H1 (cell line): Measurements from ENCODE around the gene SLC4A1. TPM values are rescaled to one million over a fixed set of nuclear protein-coding genes. Genes with fewer than 3 reads are reported as not detected.
A peak's percentile ranks its signal among the peaks of the same experiment; 100 is the strongest.

Experiments
- CTCF ChIA-PET: fragments of 300-600 bp; sonication (Branson Sonifier 250); formaldehyde crosslinking; loops from one replicate; lab custom pipeline; 2021; ENCODE audit not compliant: partially characterized antibody; lab: Charles Lee
- POLR2A ChIA-PET: fragments of 300-600 bp; sonication (Branson Sonifier 250); formaldehyde crosslinking; loops from one replicate; lab custom pipeline; 2021; ENCODE audit warnings: inconsistent platforms; ENCODE audit not compliant: partially characterized antibody; lab: Charles Lee
- DNase-seq, 2 experiments: peaks; one replicate each; pipeline versions ENCODE4 v3.0.0 to v3.0.0-alpha.2; 2010 to 2022; ENCODE audit warnings: low spot score in 2 of 2, low read depth in 1 of 2, mixed read lengths in 1 of 2
- FAIRE-seq: peaks from 2 replicates; lab custom pipeline; 2011; peaks lifted over from hg19 to GRCh38; lab: Jason Lieb, UNC
- H2AFZ ChIP-seq: 2 replicates; pipeline ENCODE4 v1.8.1; 2012; ENCODE audit warnings: low read length, inconsistent platforms
- H2AK5ac ChIP-seq: 2 replicates; pipeline ENCODE4 v1.6.1; 2013; ENCODE audit warnings: low read depth, low read length
- H2BK120ac ChIP-seq: replicated peaks from 2 replicates; pipeline ENCODE3; 2013; ENCODE audit warnings: low read depth, low read length, inconsistent platforms
- H2BK12ac ChIP-seq: 2 replicates; pipeline ENCODE4 v1.6.1; 2013; ENCODE audit warnings: low read depth, low read length
- H2BK15ac ChIP-seq: 2 replicates; pipeline ENCODE4 v1.6.1; 2013; ENCODE audit warnings: low read length
- H2BK20ac ChIP-seq: 2 replicates; pipeline ENCODE4 v1.6.1; 2013; ENCODE audit warnings: low read length
- H2BK5ac ChIP-seq: 2 replicates; pipeline ENCODE4 v1.6.1; 2013; ENCODE audit warnings: low read depth, low read length
- H3K14ac ChIP-seq: 2 replicates; pipeline ENCODE4 v1.6.1; 2013; ENCODE audit warnings: inconsistent platforms; ENCODE audit not compliant: insufficient read length
- H3K18ac ChIP-seq: 2 replicates; pipeline ENCODE4 v1.6.1; 2013; ENCODE audit warnings: low read length; ENCODE audit errors: extremely low read depth
- H3K23ac ChIP-seq: 2 replicates; pipeline ENCODE4 v1.6.1; 2013; ENCODE audit warnings: inconsistent platforms; ENCODE audit not compliant: insufficient read length
- H3K23me2 ChIP-seq: 2 replicates; pipeline ENCODE4 v1.6.1; 2013; ENCODE audit warnings: low read depth, low read length
- H3K27ac ChIP-seq: 2 replicates; pipeline ENCODE4 v1.6.1; 2011; ENCODE audit warnings: low read depth, low read length, inconsistent platforms
- H3K27me3 ChIP-seq, 4 experiments: replicated peaks in 1 of 4; 1 replicate in 1 of 4; 2 replicates in 3 of 4; pipeline versions ENCODE4 v1.6.1 to v1.8.1; 2011 to 2013; ENCODE audit warnings: low read length in 3 of 4, mild to moderate bottlenecking in 3 of 4, inconsistent platforms in 2 of 4, mixed read lengths in 2 of 4, moderate library complexity in 1 of 4; ENCODE audit not compliant: control insufficient read depth in 3 of 4, insufficient read depth in 3 of 4; ENCODE audit errors: extremely low read depth in 1 of 4
- H3K36me3 ChIP-seq, 4 experiments: 2 replicates each; pipeline versions ENCODE4 v1.6.1 to v1.8.1; 2011 to 2013; ENCODE audit warnings: mild to moderate bottlenecking in 4 of 4, low read length in 3 of 4, moderate library complexity in 2 of 4, control low read depth in 1 of 4, inconsistent platforms in 1 of 4; ENCODE audit not compliant: insufficient read depth in 4 of 4, control insufficient read depth in 2 of 4
- H3K4ac ChIP-seq: replicated peaks from 2 replicates; pipeline ENCODE3; 2013; ENCODE audit warnings: low read length, low read depth, mixed read lengths, inconsistent platforms; ENCODE audit not compliant: insufficient read length
- H3K4me1 ChIP-seq, 4 experiments: replicated peaks in 1 of 4; 1 replicate in 1 of 4; 2 replicates in 3 of 4; pipeline versions ENCODE4 v1.6.1 to v1.8.1; 2011 to 2013; ENCODE audit warnings: low read length in 3 of 4, inconsistent platforms in 2 of 4, mixed read lengths in 1 of 4; ENCODE audit not compliant: insufficient read depth in 4 of 4, control insufficient read depth in 3 of 4
- H3K4me2 ChIP-seq, 2 experiments: 2 replicates each; pipeline versions ENCODE4 v1.6.1 to v1.8.1; 2011 to 2013; ENCODE audit warnings: low read depth in 2 of 2, low read length in 2 of 2, control low read depth in 1 of 2, inconsistent platforms in 1 of 2, mild to moderate bottlenecking in 1 of 2; ENCODE audit not compliant: insufficient read depth in 1 of 2
- H3K4me3 ChIP-seq, 4 experiments: fragments of 200-600, 300-600 bp in 1 of 4; sonication (generic), shearing (Covaris generic), sonication (Bioruptor Twin) in 1 of 4; 2 replicates each; pipeline versions ENCODE4 v1.5.1 to v1.8.1; 2011 to 2016; ENCODE audit warnings: low read length in 4 of 4, low read depth in 3 of 4, control low read depth in 2 of 4, inconsistent platforms in 2 of 4, mild to moderate bottlenecking in 2 of 4, mixed read lengths in 1 of 4, moderate library complexity in 1 of 4; ENCODE audit not compliant: insufficient read depth in 2 of 4; ENCODE audit errors: extremely low read depth in 1 of 4
- H3K56ac ChIP-seq: replicated peaks from 2 replicates; pipeline ENCODE3; 2013; ENCODE audit warnings: low read depth, mild to moderate bottlenecking, mixed read lengths, low read length, inconsistent platforms; ENCODE audit not compliant: insufficient read length
- H3K79me1 ChIP-seq: 2 replicates; pipeline ENCODE4 v1.6.1; 2013; ENCODE audit warnings: low read depth, low read length, control low read depth
- H3K79me2 ChIP-seq, 2 experiments: 2 replicates each; pipeline versions ENCODE4 v1.6.1 to v1.8.1; 2012 to 2013; ENCODE audit warnings: low read length in 2 of 2, mild to moderate bottlenecking in 2 of 2, inconsistent platforms in 1 of 2; ENCODE audit not compliant: insufficient read depth in 2 of 2, control insufficient read depth in 1 of 2
- H3K9ac ChIP-seq, 4 experiments: replicated peaks in 1 of 4; 1 replicate in 1 of 4; 2 replicates in 3 of 4; pipeline versions ENCODE4 v1.6.1 to v1.8.1; 2011 to 2013; ENCODE audit warnings: low read depth in 3 of 4, low read length in 3 of 4, control low read depth in 2 of 4, mild to moderate bottlenecking in 2 of 4, moderate library complexity in 2 of 4, inconsistent platforms in 1 of 4; ENCODE audit errors: extremely low read depth in 1 of 4
- H3K9me3 ChIP-seq, 2 experiments: 2 replicates each; pipeline versions ENCODE4 v1.6.1 to v1.8.1; 2012 to 2013; ENCODE audit warnings: mild to moderate bottlenecking in 2 of 2, moderate library complexity in 2 of 2, control low read depth in 1 of 2, inconsistent platforms in 1 of 2, low read depth in 1 of 2, low read length in 1 of 2, mixed read lengths in 1 of 2; ENCODE audit not compliant: insufficient read depth in 2 of 2
- H4K20me1 ChIP-seq, 2 experiments: replicated peaks in 1 of 2; 2 replicates each; pipeline versions ENCODE3 to v1.8.1; 2011 to 2013; ENCODE audit warnings: inconsistent platforms in 2 of 2, low read length in 2 of 2, mild to moderate bottlenecking in 1 of 2; ENCODE audit not compliant: insufficient read depth in 2 of 2, control insufficient read depth in 1 of 2
- H4K5ac ChIP-seq: 2 replicates; pipeline ENCODE4 v1.6.1; 2013; ENCODE audit warnings: low read length, low read depth, mixed read lengths, inconsistent platforms; ENCODE audit not compliant: insufficient read length
- H4K8ac ChIP-seq: 2 replicates; pipeline ENCODE4 v1.8.0; 2013; ENCODE audit warnings: mild to moderate bottlenecking, moderate library complexity, low read length, inconsistent platforms; ENCODE audit not compliant: insufficient read depth; ENCODE audit errors: extremely low read depth
- H4K91ac ChIP-seq: replicated peaks from 2 replicates; pipeline ENCODE3; 2013; ENCODE audit warnings: low read length, mixed read lengths, inconsistent platforms; ENCODE audit not compliant: insufficient read length
- CTCF ChIP-seq, 3 experiments: IDR thresholded peaks; 1 replicate in 2 of 3; 2 replicates in 1 of 3; pipeline versions ENCODE4 v1.5.1 to v1.6.1; 2011; ENCODE audit warnings: low read length in 3 of 3, mild to moderate bottlenecking in 3 of 3, inconsistent platforms in 2 of 3, low read depth in 1 of 3, moderate library complexity in 1 of 3; ENCODE audit not compliant: insufficient read depth in 1 of 3; ENCODE audit errors: control extremely low read depth in 1 of 3
- EGR1 ChIP-seq: IDR thresholded peaks from 2 replicates; pipeline ENCODE4 v1.6.1; 2011; ENCODE audit warnings: low read depth, low read length, borderline replicate concordance
- RBBP5 ChIP-seq: IDR thresholded peaks from 2 replicates; pipeline ENCODE4 v1.7.1; 2012; ENCODE audit warnings: low read depth, mild to moderate bottlenecking, inconsistent platforms, low read length, moderate library complexity, borderline replicate concordance
- TAF7 ChIP-seq: optimal IDR thresholded peaks from 2 replicates; pipeline ENCODE3; 2011; ENCODE audit warnings: low read depth, mild to moderate bottlenecking, inconsistent platforms, low read length, moderate library complexity, borderline replicate concordance
- TBP ChIP-seq: IDR thresholded peaks from 2 replicates; pipeline ENCODE4 v1.6.1; 2011; ENCODE audit warnings: low read depth, low read length, improper control_type of control experiment
- WGBS, 2 experiments: shearing (Covaris generic) in 1 of 2; methylation state at CpG; one replicate each; pipeline versions ENCODE4 v1.1.6 to v1.1.7; 2013 to 2015; ENCODE audit warnings: low lambda C conversion rate in 2 of 2, mixed read lengths in 2 of 2, inconsistent platforms in 1 of 2, low coverage in 1 of 2, missing lambda C conversion rate in 1 of 2; ENCODE audit not compliant: insufficient replicate concordance in 2 of 2, insufficient coverage in 1 of 2, insufficient read length in 1 of 2; ENCODE audit errors: extremely low coverage in 1 of 2, missing lambda C conversion rate in 1 of 2; 5-methylcytosine and 5-hydroxymethylcytosine counted together
- polyA plus RNA-seq, 7 experiments: library from polyadenylated mRNA; depleted of rRNA in 3 of 7; stranded (reverse) in 5 of 7; unstranded in 2 of 7; fragments of >200 nt in 5 of 7; fragments of 200-250 nt in 2 of 7; gene quantifications; 1 replicate in 5 of 7; 2 replicates in 1 of 7; 4 replicates in 1 of 7; pipeline versions ENCODE4 v1.2.1 to v1.2.3, GENCODE V29; 2011 to 2013; ENCODE audit warnings: missing spikeins in 2 of 7, mixed read lengths in 2 of 7
- total RNA-seq: library from RNA; stranded (reverse); fragmentation: NEBNext Ultra II Directional; extraction: Animal tissue kit (Norgen Biotek cat#: 25700); gene quantifications from 2 replicates; pipeline ENCODE4 v1.2.1, GENCODE V29; 2021

SLC4A1 gene
- total and polyA plus RNA-seq, 2 of the 8 experiments (the other 6 are each of a cell fraction or from before 2014, with no cell fraction given), result 0.08 TPM; not detected in 1

- Histone ChIP-seq H3K14ac (no peak within 1 kb of the TSS), H3K27ac (peak within 1 kb of the TSS; percentile 92), H4K20me1 (peaks cover 0 to 7% of the 10 kb centered on the region in 2 experiments), H2BK20ac (no peak within 1 kb of the TSS), H3K18ac (peak within 1 kb of the TSS; percentile 97), H3K9ac (peak within 1 kb of the TSS; percentile 67 to 96 (median 93)), H3K4ac (no peak within 1 kb of the TSS), H3K23ac (no peak within 1 kb of the TSS), H2BK5ac (peak within 1 kb of the TSS; percentile 90; the same call in 1 of the 2 replicates), H3K36me3 (peaks cover 18 to 25% (median 21%) of the 10 kb centered on the region in 4 experiments; a peak in 7 of 8 replicates), H3K79me1 (peaks cover 9% of the 10 kb centered on the region), H3K79me2 (peaks cover 11 to 23% of the 10 kb centered on the region in 2 experiments), H2AFZ (no peak within 1 kb of the TSS), H4K5ac (peak within 1 kb of the TSS; percentile 85), H2BK12ac (no peak within 1 kb of the TSS), H3K4me3 (peak within 1 kb of the TSS; percentile 79 to 100 (median 88)), H3K4me2 (peak within 1 kb of the TSS; percentile 87 to 97), H3K4me1 (peaks cover 4 to 21% (median 5%) of the 10 kb centered on the region in 4 experiments; a peak in 6 of 7 replicates), H2BK15ac (peak within 1 kb of the TSS; percentile 61; the same call in 1 of the 2 replicates), H3K27me3 (no peaks in the 10 kb centered on the region), H2BK120ac (no peak within 1 kb of the TSS), H2AK5ac (0 out of 2 replicates have a peak within 1 kb of the TSS, but pooled peaks have one; percentile 30), H3K23me2 (peaks cover 21% of the 10 kb centered on the region), H3K9me3 (no peaks in the 10 kb centered on the region), H4K91ac (peak within 1 kb of the TSS; percentile 90), H3K56ac (peak within 1 kb of the TSS; percentile 97), H4K8ac (peak within 1 kb of the TSS; percentile 99)
- CTCF ChIA-PET, result interaction anchor here (1.0 to 1.9 kb wide), 4 partner anchors 9 to 112 kb away, joined by 3 to 6 read pairs (median 4); partner anchors contain the start of gene RUNDC3A
- POLR2A ChIA-PET, result interaction anchor here (0.8 to 4.9 kb wide), 21 partner anchors 10 to 143 kb away, joined by 3 to 58 read pairs (median 4); partner anchors contain the start of genes RUNDC3A and SLC25A39
- FAIRE-seq (no peak), DNase-seq (peak in 1 of 2 experiments; percentile 75)
- WGBS, 2 experiments, result no CpG with 5 or more reads among the region's 76 CpGs
- TF ChIP-seq CTCF (IDR thresholded peaks at IDR 0.05; ENCODE audit: control extremely low read depth in 1 of 3, insufficient read depth in 1 of 3, low read depth in 1 of 3, low read length in 3 of 3) (peak in 2 of 3 experiments; percentile 0 to 8; a peak in 1 of 4 replicates), TBP (peak; percentile 4; the same call in 1 of the 2 replicates), EGR1 (no peak; the same call in 1 of the 2 replicates), TAF7 (peak; percentile 23), RBBP5 (no peak)
Measured at GRCh38 chr17:44219616-44220212, 48.2 kb downstream of the SLC4A1 start, which contains the start of gene UBTF. Gene UBTF (minus strand): TSS chr17:44219675. CDS start chr17:44218229, 1,446 bp downstream.
